BJ (cell line): ENCODE results near the gene CD99L2. TPM values are rescaled to one million over a fixed set of nuclear protein-coding genes. Genes with fewer than 3 reads are reported as not detected.

Source experiments
- CTCF ChIA-PET: fragments of 350-600 bp; formaldehyde crosslinking; extraction: SDS; loops from one replicate; lab custom pipeline; 2021; ENCODE audit warnings: antibody characterized with exemption, inconsistent platforms; lab: Yijun Ruan, JAX
- POLR2A ChIA-PET: fragments of 300-600 bp; sonication (Branson Sonifier 250); formaldehyde crosslinking; extraction: SDS; loops from one replicate; lab custom pipeline; 2021; ENCODE audit warnings: antibody characterized with exemption; lab: Charles Lee
- DNase-seq: peaks from one replicate; pipeline ENCODE4 v3.0.0-alpha.2; 2011; ENCODE audit warnings: low read depth
- H3K27me3 ChIP-seq: 2 replicates; pipeline ENCODE4 v1.6.0; 2011; ENCODE audit warnings: low read length; ENCODE audit not compliant: control insufficient read depth, insufficient read depth
- H3K36me3 ChIP-seq: 2 replicates; pipeline ENCODE4 v1.5.1; 2011; ENCODE audit warnings: low read length; ENCODE audit not compliant: control insufficient read depth, insufficient read depth
- H3K4me3 ChIP-seq: 2 replicates; pipeline ENCODE4 v1.5.1; 2011; ENCODE audit warnings: low read depth, mild to moderate bottlenecking, control low read depth, low read length
- CTCF ChIP-seq: IDR thresholded peaks from 2 replicates; pipeline ENCODE4 v1.5.1; 2011; ENCODE audit warnings: low read depth, mild to moderate bottlenecking, control low read depth, inconsistent platforms, low read length, moderate library complexity; ENCODE audit not compliant: insufficient read depth
- polyA plus RNA-seq: library from polyadenylated mRNA; depleted of rRNA; stranded (reverse); fragments of >200 nt; gene quantifications from 2 replicates; pipeline ENCODE4 v1.2.3, GENCODE V29; 2011

The CD99L2 gene
- polyA plus RNA-seq, 1 experiment = 92.2 TPM

DNA sequence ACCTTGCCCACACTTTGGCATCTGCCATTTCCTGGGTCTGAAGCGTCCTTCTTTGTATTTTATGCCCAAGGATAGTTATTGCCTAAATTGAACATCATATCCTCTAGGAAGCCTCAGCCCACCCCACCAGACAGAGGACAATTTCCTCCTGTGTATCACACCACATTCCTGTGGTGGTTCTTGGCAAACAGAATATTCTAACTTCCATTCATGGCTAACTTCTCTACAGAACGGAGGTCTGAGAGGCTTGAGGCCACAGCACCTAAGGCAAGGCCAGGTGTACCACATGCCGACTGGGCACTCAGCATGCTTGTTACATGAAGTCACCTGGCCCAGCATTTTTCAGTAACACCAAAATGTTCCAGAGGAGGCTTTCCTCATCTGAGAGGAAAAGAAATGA lies 42.4 kb downstream of the CD99L2 start:
- no peak overlapping the region for H3K4me3 ChIP-seq
- TF ChIP-seq CTCF = no peak
- no peaks in the 10 kb centered on the region; the same call in 1 of the 2 replicates for H3K36me3 ChIP-seq
- ChIA-PET CTCF (no interaction called here), POLR2A (no interaction called here)
- no peak for DNase-seq
- no peaks in the 10 kb centered on the region for H3K27me3 ChIP-seq

- POLR2A ChIA-PET = no interaction called here
- CTCF ChIA-PET = interaction anchor here (1.5 kb wide), 1 partner anchor 83 kb away, joined by 4 read pairs; no protein-coding TSS in a partner anchor
- TF ChIP-seq CTCF = no peak
- H3K36me3 ChIP-seq = no peaks in the 10 kb centered on the region; the same call in 1 of the 2 replicates
- no peak overlapping the region for H3K4me3 ChIP-seq
- no peaks in the 10 kb centered on the region for H3K27me3 ChIP-seq
- DNase-seq = no peak
These were observed 43.6 kb downstream of the CD99L2 start for GRCh38 chrX:150854856-150855255.

DNA sequence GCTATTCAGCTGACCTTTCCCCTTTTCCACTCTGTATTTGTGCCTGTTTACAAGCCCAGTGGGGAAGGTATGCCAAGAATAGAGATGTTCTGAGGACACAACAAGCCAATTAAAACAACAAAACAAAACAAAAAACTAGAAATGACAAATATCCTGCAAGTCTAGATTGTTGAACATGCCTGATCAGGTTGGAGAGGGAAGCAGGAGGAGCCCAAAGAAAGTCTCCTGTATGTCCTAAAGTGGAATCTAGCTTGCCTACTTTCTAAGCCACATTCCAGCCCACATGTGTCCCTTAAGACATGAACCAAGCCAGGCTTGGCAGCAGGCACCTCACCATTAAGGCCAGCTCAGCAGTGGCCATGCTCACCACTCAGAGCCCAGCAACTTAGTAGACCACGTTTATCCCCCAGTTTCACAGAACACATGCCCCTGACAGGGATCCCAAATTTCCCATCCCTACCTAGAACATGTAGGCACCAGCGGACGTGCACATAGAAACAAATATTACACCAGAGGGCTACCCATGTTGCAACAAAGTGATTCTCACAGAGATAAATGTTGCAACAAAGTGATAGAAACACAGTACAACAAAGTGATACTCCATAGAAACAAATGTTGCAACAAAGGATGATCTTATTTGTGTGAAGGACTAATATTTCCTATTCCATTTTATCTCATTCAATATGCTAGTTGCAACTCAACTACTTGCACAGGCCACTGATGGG lies 48.3 kb downstream of the CD99L2 start:
- H3K27me3 ChIP-seq = no peaks in the 10 kb centered on the region
- no peak for TF ChIP-seq CTCF
- CTCF ChIA-PET = no interaction called here
- POLR2A ChIA-PET = no interaction called here
- no peak for DNase-seq
- H3K4me3 ChIP-seq = no peak overlapping the region
- no peaks in the 10 kb centered on the region; the same call in 1 of the 2 replicates for H3K36me3 ChIP-seq

GRCh38 chrX:150849486-150849885 lies 49.0 kb downstream of the CD99L2 start:
- DNase-seq = no peak
- Histone ChIP-seq H3K4me3 (no peak overlapping the region), H3K27me3 (no peaks in the 10 kb centered on the region), H3K36me3 (no peaks in the 10 kb centered on the region)
- TF ChIP-seq CTCF = no peak
- ChIA-PET CTCF (no interaction called here), POLR2A (no interaction called here)

GRCh38 chrX:150848914-150849365 lies 49.5 kb downstream of the CD99L2 start:
- CTCF ChIA-PET = no interaction called here
- H3K36me3 ChIP-seq = no peaks in the 10 kb centered on the region
- no peaks in the 10 kb centered on the region for H3K27me3 ChIP-seq
- TF ChIP-seq CTCF = no peak
- POLR2A ChIA-PET = no interaction called here
- no peak overlapping the region for H3K4me3 ChIP-seq
- DNase-seq = no peak
